ENCODE measurements around the gene ZNF423.

DNA sequence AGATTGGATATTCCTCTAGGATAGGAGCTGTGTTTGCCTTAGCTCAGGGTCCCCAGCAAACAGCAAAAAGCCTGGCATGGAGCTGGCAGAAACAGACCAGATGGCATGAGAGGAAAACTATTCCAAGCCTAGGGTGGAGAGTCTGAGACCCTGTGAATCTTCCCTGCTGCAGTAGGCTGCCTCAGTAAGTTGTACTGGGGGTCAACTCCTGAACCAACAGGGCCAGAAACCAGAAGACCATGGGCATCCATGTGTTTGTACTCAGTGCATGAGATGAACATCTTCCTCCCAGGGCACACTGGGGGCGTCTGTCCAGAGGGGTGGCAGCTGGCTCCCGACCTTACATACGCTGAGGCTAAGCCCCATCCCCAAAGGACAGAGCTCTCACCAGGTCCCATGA is 267.9 kb downstream of the ZNF423 start:
- no peak for TF ChIP-seq RAD21 (IDR thresholded peaks at IDR 0.05; ENCODE audit: low read length)
- TF ChIP-seq RCOR1 (IDR thresholded peaks at IDR 0.05; ENCODE audit: low read length) = no peak
- no peak for TF ChIP-seq RXRA (IDR thresholded peaks at IDR 0.05; ENCODE audit: borderline replicate concordance, low read depth)
- TF ChIP-seq SMC3 (IDR thresholded peaks at IDR 0.05; ENCODE audit: low read depth, low read length) = no peak
- TF ChIP-seq USF1 (IDR thresholded peaks at IDR 0.05; ENCODE audit: borderline replicate concordance, low read depth) = no peak
- TF ChIP-seq, protein P1, sequence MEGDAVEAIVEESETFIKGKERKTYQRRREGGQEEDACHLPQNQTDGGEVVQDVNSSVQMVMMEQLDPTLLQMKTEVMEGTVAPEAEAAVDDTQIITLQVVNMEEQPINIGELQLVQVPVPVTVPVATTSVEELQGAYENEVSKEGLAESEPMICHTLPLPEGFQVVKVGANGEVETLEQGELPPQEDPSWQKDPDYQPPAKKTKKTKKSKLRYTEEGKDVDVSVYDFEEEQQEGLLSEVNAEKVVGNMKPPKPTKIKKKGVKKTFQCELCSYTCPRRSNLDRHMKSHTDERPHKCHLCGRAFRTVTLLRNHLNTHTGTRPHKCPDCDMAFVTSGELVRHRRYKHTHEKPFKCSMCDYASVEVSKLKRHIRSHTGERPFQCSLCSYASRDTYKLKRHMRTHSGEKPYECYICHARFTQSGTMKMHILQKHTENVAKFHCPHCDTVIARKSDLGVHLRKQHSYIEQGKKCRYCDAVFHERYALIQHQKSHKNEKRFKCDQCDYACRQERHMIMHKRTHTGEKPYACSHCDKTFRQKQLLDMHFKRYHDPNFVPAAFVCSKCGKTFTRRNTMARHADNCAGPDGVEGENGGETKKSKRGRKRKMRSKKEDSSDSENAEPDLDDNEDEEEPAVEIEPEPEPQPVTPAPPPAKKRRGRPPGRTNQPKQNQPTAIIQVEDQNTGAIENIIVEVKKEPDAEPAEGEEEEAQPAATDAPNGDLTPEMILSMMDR (IDR thresholded peaks at IDR 0.05) = no peak
- TF ChIP-seq EP300 (IDR thresholded peaks at IDR 0.05; ENCODE audit: borderline replicate concordance in 1 of 2, low read depth in 1 of 2, low read length in 1 of 2) = no peak
